Measurements from ENCODE around the gene KPNA3. TPM values are rescaled to one million over a fixed set of nuclear protein-coding genes. Genes with fewer than 3 reads are reported as not detected.
"Not testable (repeated sequence)": the region's sequence is repeated elsewhere in the genome, so short reads cannot be mapped to it uniquely, and the experiment has no call there.

KPNA3 gene
- total RNA-seq, 2 experiments from 2014 or later, result 59.1 to 60.6 TPM

- Mint-ChIP-seq H3K9me3 (no peaks in the 10 kb centered on the region), H3K4me3 (no peak overlapping the region), H3K27me3 (peaks cover 10% of the 10 kb centered on the region), H3K36me3 (ENCODE audit: low read depth) (no peaks in the 10 kb centered on the region), H3K27ac (no peak overlapping the region), H3K4me1 (ENCODE audit: low read depth) (no peaks in the 10 kb centered on the region)
- ATAC-seq (no peak), DNase-seq (no peak)
- ChIA-PET POLR2A (no interaction called here), CTCF (no interaction called here)
- TF ChIP-seq CTCF (IDR thresholded peaks at IDR 0.05), result no peak
- intact Hi-C loops (cut with micrococcal nuclease), result no loop called here
These were observed 18.4 kb upstream of the KPNA3 start for GRCh38 chr13:49810567-49811526.

DNA sequence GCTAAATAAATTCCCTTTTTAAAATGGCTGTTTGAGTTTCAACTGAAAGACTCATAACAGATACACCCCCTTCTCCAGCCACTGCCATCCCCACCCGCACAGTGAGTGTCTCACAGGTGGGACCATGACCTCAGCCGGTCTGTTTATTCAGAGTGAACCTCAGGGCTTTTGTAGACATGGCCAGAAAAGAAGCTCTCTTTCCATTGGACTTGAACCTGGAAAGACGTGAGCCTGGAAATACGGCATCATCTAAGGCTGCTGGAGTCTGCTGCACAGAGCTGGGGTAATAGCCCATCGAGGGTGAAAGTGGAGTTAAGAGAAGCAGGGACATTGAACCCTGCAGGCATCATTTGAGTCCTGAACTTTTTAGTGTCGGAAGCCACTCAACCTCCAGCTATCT, 15.2 kb upstream of the KPNA3 start:
- H3K27me3 Mint-ChIP-seq, result peaks cover 11% of the 10 kb centered on the region
- no peaks in the 10 kb centered on the region for H3K4me1 Mint-ChIP-seq (ENCODE audit: low read depth)
- TF ChIP-seq CTCF (IDR thresholded peaks at IDR 0.05), result no peak
- ATAC-seq, result no peak
- DNase-seq, result no peak
- CTCF ChIA-PET, result interaction anchor here (1.4 kb wide), 1 partner anchor 15 kb away, joined by 5 read pairs; the partner anchor contains the start of gene KPNA3
- no peaks in the 10 kb centered on the region for H3K36me3 Mint-ChIP-seq (ENCODE audit: low read depth)
- H3K9me3 Mint-ChIP-seq, result no peaks in the 10 kb centered on the region
- intact Hi-C loops (cut with micrococcal nuclease), result no loop called here
- H3K27ac Mint-ChIP-seq, result no peak overlapping the region
- no peak overlapping the region for H3K4me3 Mint-ChIP-seq
- POLR2A ChIA-PET, result no interaction called here

GRCh38 chr13:49806126-49806536, 13.6 kb upstream of the KPNA3 start:
- Mint-ChIP-seq H3K27ac (no peak overlapping the region), H3K36me3 (ENCODE audit: low read depth) (no peaks in the 10 kb centered on the region), H3K9me3 (no peaks in the 10 kb centered on the region), H3K27me3 (peaks cover 11% of the 10 kb centered on the region), H3K4me1 (ENCODE audit: low read depth) (no peaks in the 10 kb centered on the region), H3K4me3 (no peak overlapping the region)
- intact Hi-C loops (cut with micrococcal nuclease), result no loop called here
- ATAC-seq, result no peak
- DNase-seq, result no peak
- ChIA-PET POLR2A (interaction anchor here (0.6 to 1.7 kb wide), 3 partner anchors 13 to 1762 kb away, joined by 3 to 7 read pairs (median 3); partner anchors contain the start of gene KPNA3), CTCF (interaction anchor here (0.6 to 1.7 kb wide), 2 partner anchors 9 to 174 kb away, joined by 3 to 4 read pairs; no protein-coding TSS in a partner anchor)
- TF ChIP-seq CTCF (IDR thresholded peaks at IDR 0.05), result no peak

GRCh38 chr13:49803047-49803446, 10.6 kb upstream of the KPNA3 start:
- H3K4me1 Mint-ChIP-seq (ENCODE audit: low read depth); CTCF ChIA-PET; H3K36me3 Mint-ChIP-seq (ENCODE audit: low read depth); H3K27ac Mint-ChIP-seq; DNase-seq; H3K4me3 Mint-ChIP-seq; ATAC-seq; intact Hi-C loops (cut with micrococcal nuclease); H3K27me3 Mint-ChIP-seq; H3K9me3 Mint-ChIP-seq: not testable (repeated sequence)
- POLR2A ChIA-PET, result interaction anchor here (2.3 kb wide), 1 partner anchor 10 kb away, joined by 9 read pairs; the partner anchor contains the start of gene KPNA3

DNA sequence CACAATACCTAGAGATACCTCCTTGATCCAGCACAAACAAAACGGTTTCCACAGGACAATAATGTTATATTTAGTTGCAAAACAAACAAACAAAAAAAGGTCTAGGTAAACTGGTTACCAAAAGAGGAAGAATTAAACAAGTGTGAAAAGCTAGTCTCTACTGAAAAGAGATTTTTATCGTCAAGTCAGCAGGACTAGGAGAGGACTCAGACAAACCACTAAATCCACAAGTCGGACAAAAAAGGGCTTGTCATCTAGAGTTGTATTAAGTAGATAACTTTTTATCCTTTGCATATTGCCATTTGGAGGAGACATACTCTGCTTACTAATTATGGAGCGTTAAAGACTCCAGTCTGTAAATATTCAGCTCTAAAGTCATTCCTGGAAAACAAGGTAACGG, 9.9 kb upstream of the KPNA3 start:
- H3K36me3 Mint-ChIP-seq (ENCODE audit: low read depth), result no peaks in the 10 kb centered on the region
- ATAC-seq, result no peak
- CTCF ChIA-PET, result interaction anchor here (1.3 kb wide), 1 partner anchor 11 kb away, joined by 3 read pairs; no protein-coding TSS in a partner anchor
- intact Hi-C loops (cut with micrococcal nuclease), result no loop called here
- no peaks in the 10 kb centered on the region for H3K9me3 Mint-ChIP-seq
- DNase-seq, result no peak
- no peak for TF ChIP-seq CTCF (IDR thresholded peaks at IDR 0.05)
- POLR2A ChIA-PET, result interaction anchor here (2.3 kb wide), 1 partner anchor 10 kb away, joined by 9 read pairs; the partner anchor contains the start of gene KPNA3
- H3K27me3 Mint-ChIP-seq, result peaks cover 9% of the 10 kb centered on the region
- H3K4me1 Mint-ChIP-seq (ENCODE audit: low read depth), result no peaks in the 10 kb centered on the region
- H3K4me3 Mint-ChIP-seq, result no peak overlapping the region
- no peak overlapping the region for H3K27ac Mint-ChIP-seq
